Gastroesophageal sphincter (tissue), 4 donors: ENCODE results near the gene OPN1MW3. TPM values are rescaled to one million over a fixed set of nuclear protein-coding genes. Genes with fewer than 3 reads are reported as not detected.
"Not testable (repeated sequence)": the region's sequence is repeated elsewhere in the genome, so short reads cannot be mapped to it uniquely, and the experiment has no call there.

ENCODE experiments used
- ATAC-seq: fragments of 150-250 bp; one replicate; pipeline ENCODE4 v1.9.1; 2016; ENCODE audit warnings: mild to moderate bottlenecking, moderate library complexity
- H3K27ac ChIP-seq, 4 donors: fragments of 200-600 bp; sonication (generic) in 3 of 4; 1 replicate in 3 of 4; 2 replicates in 1 of 4; pipeline ENCODE4 v1.5.1; 2016 to 2019
- H3K27me3 ChIP-seq: fragments of 200-600 bp; sonication (generic); one replicate; pipeline ENCODE4 v1.5.1; 2019
- H3K36me3 ChIP-seq, 2 donors: fragments of 200-600 bp; sonication (generic); one replicate each; pipeline ENCODE4 v1.5.1; 2019; ENCODE audit warnings: control low read depth in 1 of 2
- H3K4me1 ChIP-seq, 3 donors: fragments of 200-600 bp; sonication (generic); 1 replicate in 2 of 3; 2 replicates in 1 of 3; pipeline ENCODE4 v1.5.1; 2016 to 2019; ENCODE audit warnings: control low read depth in 2 of 3
- H3K4me3 ChIP-seq, 2 donors: fragments of 200-600 bp; sonication (generic); one replicate each; pipeline ENCODE4 v1.5.1; 2019; ENCODE audit warnings: mild to moderate bottlenecking in 1 of 2, moderate library complexity in 1 of 2
- H3K9me3 ChIP-seq, 3 donors: fragments of 200-600 bp; sonication (generic); one replicate each; pipeline ENCODE4 v1.5.1; 2017 to 2019; ENCODE audit warnings: control low read depth in 2 of 3
- EP300 ChIP-seq: sonication (generic); formaldehyde crosslinking; IDR thresholded peaks from one replicate; pipeline ENCODE4 v1.6.1; 2017; ENCODE audit warnings: antibody characterized with exemption, mild to moderate bottlenecking
- POLR2A ChIP-seq, 2 donors: fragments of 450-650 bp; IDR thresholded peaks; one replicate each; pipeline ENCODE4 v1.6.1; 2017; ENCODE audit warnings: antibody characterized with exemption in 2 of 2, mild to moderate bottlenecking in 2 of 2, moderate library complexity in 1 of 2
- POLR2AphosphoS5 ChIP-seq: sonication (generic); formaldehyde crosslinking; IDR thresholded peaks from one replicate; pipeline ENCODE4 v1.6.1; 2017; ENCODE audit warnings: antibody characterized with exemption
- WGBS, 2 donors: methylation state at CpG; one replicate each; pipeline ENCODE4 v1.1.5; 2018; ENCODE audit warnings: low coverage in 1 of 2; 5-methylcytosine and 5-hydroxymethylcytosine counted together
- total RNA-seq, 4 donors: library from RNA; depleted of rRNA; stranded (reverse); fragments of >200 nt; gene quantifications; one replicate each; pipeline ENCODE4 v1.1.0, GENCODE V29; 2016
- TF ChIP-seq, protein P1 (sequence below), 4 experiments: fragments of 200-600 bp in 2 of 4; fragments of 450-650 bp in 2 of 4; sonication (generic) in 1 of 4; IDR thresholded peaks; one replicate each; pipeline ENCODE4 v1.5.1; 2017 to 2019; ENCODE audit warnings: antibody characterized with exemption in 4 of 4, mild to moderate bottlenecking in 2 of 4, moderate library complexity in 2 of 4

OPN1MW3 gene
- total RNA-seq, 4 donors from 2014 or later, result not detected

DNA sequence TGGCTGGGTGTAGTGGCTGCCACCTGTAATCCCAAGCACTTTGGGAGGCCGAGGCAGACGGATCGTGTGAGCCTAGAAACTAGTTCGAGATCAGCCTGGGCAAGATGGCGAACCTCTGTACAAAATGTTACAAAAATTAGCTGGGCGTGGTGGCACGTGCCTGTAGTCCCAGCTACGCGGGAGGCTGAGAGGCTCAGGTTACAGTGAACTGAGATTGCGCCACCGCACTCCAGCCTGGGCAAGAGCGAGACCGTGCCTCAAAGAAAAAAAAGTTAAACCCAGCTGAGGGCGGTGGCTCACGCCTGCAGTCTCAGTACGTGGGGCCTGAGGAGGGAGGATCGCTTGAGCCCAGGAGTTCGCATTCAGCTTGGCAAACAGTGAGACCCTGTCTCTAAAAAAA is 39.3 kb downstream of the OPN1MW3 start:
- Histone ChIP-seq H3K27ac (no peak overlapping the region), H3K27me3 (no peaks in the 10 kb centered on the region), H3K9me3 (no peaks in the 10 kb centered on the region), H3K4me3 (no peak overlapping the region), H3K4me1 (no peaks in the 10 kb centered on the region), H3K36me3 (no peaks in the 10 kb centered on the region)
- 89 to 90% methylated on average over 5 to 12 of the region's 18 CpGs for WGBS, 2 donors
- TF ChIP-seq, protein P1, sequence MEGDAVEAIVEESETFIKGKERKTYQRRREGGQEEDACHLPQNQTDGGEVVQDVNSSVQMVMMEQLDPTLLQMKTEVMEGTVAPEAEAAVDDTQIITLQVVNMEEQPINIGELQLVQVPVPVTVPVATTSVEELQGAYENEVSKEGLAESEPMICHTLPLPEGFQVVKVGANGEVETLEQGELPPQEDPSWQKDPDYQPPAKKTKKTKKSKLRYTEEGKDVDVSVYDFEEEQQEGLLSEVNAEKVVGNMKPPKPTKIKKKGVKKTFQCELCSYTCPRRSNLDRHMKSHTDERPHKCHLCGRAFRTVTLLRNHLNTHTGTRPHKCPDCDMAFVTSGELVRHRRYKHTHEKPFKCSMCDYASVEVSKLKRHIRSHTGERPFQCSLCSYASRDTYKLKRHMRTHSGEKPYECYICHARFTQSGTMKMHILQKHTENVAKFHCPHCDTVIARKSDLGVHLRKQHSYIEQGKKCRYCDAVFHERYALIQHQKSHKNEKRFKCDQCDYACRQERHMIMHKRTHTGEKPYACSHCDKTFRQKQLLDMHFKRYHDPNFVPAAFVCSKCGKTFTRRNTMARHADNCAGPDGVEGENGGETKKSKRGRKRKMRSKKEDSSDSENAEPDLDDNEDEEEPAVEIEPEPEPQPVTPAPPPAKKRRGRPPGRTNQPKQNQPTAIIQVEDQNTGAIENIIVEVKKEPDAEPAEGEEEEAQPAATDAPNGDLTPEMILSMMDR (IDR thresholded peaks at IDR 0.05), result no peak
- TF ChIP-seq POLR2A (IDR thresholded peaks at IDR 0.05) (no peak), EP300 (no peak), POLR2AphosphoS5 (no peak)
- no peak for ATAC-seq

DNA sequence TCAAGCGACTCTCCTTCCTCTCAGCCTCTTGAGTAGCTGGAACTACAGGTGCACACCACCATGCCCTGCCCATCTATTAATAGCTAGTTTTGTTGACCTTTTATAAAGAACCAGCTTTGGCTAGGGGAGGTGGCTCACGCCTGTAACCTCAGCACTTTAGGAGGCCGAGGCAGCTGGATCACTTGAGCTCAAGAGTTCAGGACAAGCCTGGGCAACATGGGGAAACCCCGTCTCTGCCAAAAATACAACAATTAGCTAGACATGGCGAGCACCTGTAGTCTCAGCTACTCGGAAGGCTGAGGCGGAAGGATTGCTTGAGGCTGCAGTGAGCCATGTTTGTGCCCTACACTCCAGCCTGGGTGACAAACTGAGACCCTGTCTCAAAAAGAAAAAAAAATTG is 40.9 kb downstream of the OPN1MW3 start:
- no peaks in the 10 kb centered on the region for H3K9me3 ChIP-seq
- H3K36me3 ChIP-seq, result no peaks in the 10 kb centered on the region
- no peaks in the 10 kb centered on the region for H3K4me1 ChIP-seq
- H3K27ac ChIP-seq, result no peak overlapping the region
- ATAC-seq, result no peak
- no peaks in the 10 kb centered on the region for H3K27me3 ChIP-seq
- 70 to 83% methylated on average over 3 to 4 of the region's 7 CpGs for WGBS, 2 donors
- no peak overlapping the region for H3K4me3 ChIP-seq
- no peak for TF ChIP-seq POLR2AphosphoS5
- no peak for TF ChIP-seq POLR2A (IDR thresholded peaks at IDR 0.05)
- TF ChIP-seq, protein P1 (IDR thresholded peaks at IDR 0.05), result no peak
- TF ChIP-seq EP300, result no peak

DNA sequence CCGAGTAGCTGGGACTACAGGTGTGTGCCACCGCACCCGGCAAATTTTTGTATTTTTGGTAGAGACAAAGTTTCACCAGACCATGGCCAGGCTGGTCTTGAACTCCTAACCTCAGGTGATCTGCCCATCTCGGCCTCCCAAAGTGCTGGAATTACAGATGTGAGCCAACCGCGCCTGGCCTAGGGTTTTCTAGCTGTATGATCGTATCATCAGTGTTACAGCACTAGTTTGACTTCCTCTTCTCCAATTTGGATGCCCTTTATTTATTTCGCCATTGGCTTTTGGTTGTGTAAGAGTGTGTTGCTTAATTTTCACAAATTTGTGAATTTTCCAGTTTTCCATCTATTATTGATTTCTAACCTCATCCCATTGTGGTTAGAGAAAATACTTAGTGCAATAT is 43.4 kb downstream of the OPN1MW3 start:
- Histone ChIP-seq H3K27me3 (no peaks in the 10 kb centered on the region), H3K36me3 (no peaks in the 10 kb centered on the region), H3K4me3 (no peak overlapping the region), H3K9me3 (no peaks in the 10 kb centered on the region), H3K4me1 (no peaks in the 10 kb centered on the region), H3K27ac (no peak overlapping the region)
- ATAC-seq, result no peak
- WGBS, 2 donors, result 90% methylated on average over 2 of the region's 8 CpGs; no CpG with 5 or more reads in 1 of the 2 donors
- TF ChIP-seq, protein P1 (IDR thresholded peaks at IDR 0.05), result no peak
- no peak for TF ChIP-seq POLR2AphosphoS5
- TF ChIP-seq EP300, result no peak
- no peak for TF ChIP-seq POLR2A (IDR thresholded peaks at IDR 0.05)

DNA sequence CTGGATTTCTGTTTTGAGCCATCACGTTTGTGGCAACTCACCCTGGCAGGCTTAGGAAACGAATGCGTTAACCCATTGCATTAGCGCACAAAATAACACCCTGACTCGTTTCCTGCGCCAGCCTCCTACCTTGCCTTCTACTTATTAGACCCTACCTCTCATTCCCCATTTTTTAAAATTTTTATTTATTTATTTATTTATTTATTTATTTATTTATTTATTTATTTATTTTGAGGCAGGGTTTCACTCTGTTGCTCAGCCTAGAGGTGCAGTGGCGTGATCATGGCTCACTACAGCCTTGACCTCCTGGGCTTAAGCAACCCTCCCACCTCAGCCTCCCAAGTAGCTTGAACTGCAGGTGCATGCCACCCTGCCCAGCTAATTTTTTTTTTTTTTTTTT is 45.6 kb downstream of the OPN1MW3 start:
- not testable (repeated sequence) for H3K36me3 ChIP-seq, ATAC-seq, H3K9me3 ChIP-seq, H3K4me3 ChIP-seq, H3K27ac ChIP-seq, H3K27me3 ChIP-seq, H3K4me1 ChIP-seq
- WGBS, 2 donors, result 75 to 100% methylated on average over 3 to 5 of the region's 7 CpGs

DNA sequence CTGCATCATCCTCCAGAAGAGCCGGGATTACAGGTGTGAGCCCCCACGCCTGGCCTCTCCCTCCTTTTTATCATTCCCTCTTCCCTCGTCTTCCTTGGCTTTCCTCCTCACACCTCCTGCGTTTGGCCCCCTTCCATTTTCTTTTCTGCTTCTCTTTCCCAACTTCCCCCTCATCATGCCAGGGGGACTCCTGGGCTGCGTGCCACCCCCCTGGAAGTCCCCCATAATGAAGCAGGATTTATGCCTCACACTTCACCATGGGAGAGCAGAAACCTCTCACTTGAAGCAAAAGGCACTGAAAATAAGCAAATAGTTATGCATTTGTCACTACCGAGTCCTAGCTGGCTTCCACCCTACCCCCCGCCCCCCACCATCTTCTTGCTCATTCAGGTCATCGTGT is 46.1 kb downstream of the OPN1MW3 start:
- H3K4me1 ChIP-seq, result no peaks in the 10 kb centered on the region
- 70 to 100% methylated on average over 1 to 2 of the region's 8 CpGs for WGBS, 2 donors
- H3K27ac ChIP-seq, result no peak overlapping the region
- no peak for ATAC-seq
- no peak for TF ChIP-seq EP300
- TF ChIP-seq, protein P1 (IDR thresholded peaks at IDR 0.05), result no peak
- no peaks in the 10 kb centered on the region for H3K36me3 ChIP-seq
- H3K9me3 ChIP-seq, result no peaks in the 10 kb centered on the region
- no peaks in the 10 kb centered on the region for H3K27me3 ChIP-seq
- H3K4me3 ChIP-seq, result no peak overlapping the region

DNA sequence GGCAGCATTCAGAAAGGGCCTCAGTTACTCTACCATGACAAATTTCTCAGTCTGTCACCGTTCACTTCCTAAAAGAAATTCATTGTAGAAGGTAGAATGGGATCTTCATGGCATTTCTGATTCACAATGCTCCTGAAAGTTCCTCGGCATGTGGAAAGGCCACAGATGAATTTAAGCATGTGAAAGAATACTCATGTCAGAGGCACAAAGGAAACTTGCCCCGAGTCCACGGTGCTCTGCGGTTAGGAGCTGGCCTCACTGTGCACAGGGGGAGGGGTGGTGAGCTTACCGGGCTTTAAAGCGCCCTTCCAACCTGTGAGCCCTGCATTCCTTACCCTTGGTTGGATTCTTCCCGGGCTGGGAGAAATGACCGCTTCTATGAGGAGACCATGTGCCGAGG is 47.5 kb downstream of the OPN1MW3 start:
- no peak for ATAC-seq
- no peaks in the 10 kb centered on the region for H3K27me3 ChIP-seq
- TF ChIP-seq POLR2AphosphoS5 (no peak), POLR2A (IDR thresholded peaks at IDR 0.05) (no peak), EP300 (no peak)
- TF ChIP-seq, protein P1 (IDR thresholded peaks at IDR 0.05), result no peak
- no peak overlapping the region for H3K4me3 ChIP-seq
- H3K9me3 ChIP-seq, result no peaks in the 10 kb centered on the region
- H3K4me1 ChIP-seq, result no peaks in the 10 kb centered on the region
- H3K27ac ChIP-seq, result no peak overlapping the region
- 76% methylated on average over 6 of the region's 10 CpGs; no CpG with 5 or more reads in 1 of the 2 donors for WGBS, 2 donors
- no peaks in the 10 kb centered on the region for H3K36me3 ChIP-seq
